A549 (cell line): Measurements from ENCODE around the gene STAMBP.

Experiments
- CBX2 ChIP-seq: fragments of 200-600 bp; sonication (generic); IDR thresholded peaks from 2 replicates; pipeline ENCODE4 v1.6.1; 2016; ENCODE audit warnings: low read depth, mild to moderate bottlenecking, borderline replicate concordance
- EHMT2 ChIP-seq: fragments of 200-600 bp; sonication (generic); IDR thresholded peaks from 2 replicates; pipeline ENCODE4 v1.6.1; 2016; ENCODE audit warnings: antibody characterized with exemption, low read depth, mild to moderate bottlenecking, moderate library complexity
- EP300 ChIP-seq, 2 experiments: fragments of >200 bp; sonication (Bioruptor Twin); formaldehyde crosslinking; IDR thresholded peaks; 2 replicates in 1 of 2; 3 replicates in 1 of 2; pipeline ENCODE4 v1.6.1; 2016 to 2017
- MYC ChIP-seq: IDR thresholded peaks from 2 replicates; pipeline ENCODE4 v1.6.1; 2012; ENCODE audit warnings: mild to moderate bottlenecking, inconsistent platforms, low read length, improper control_type of control experiment, borderline replicate concordance

DNA sequence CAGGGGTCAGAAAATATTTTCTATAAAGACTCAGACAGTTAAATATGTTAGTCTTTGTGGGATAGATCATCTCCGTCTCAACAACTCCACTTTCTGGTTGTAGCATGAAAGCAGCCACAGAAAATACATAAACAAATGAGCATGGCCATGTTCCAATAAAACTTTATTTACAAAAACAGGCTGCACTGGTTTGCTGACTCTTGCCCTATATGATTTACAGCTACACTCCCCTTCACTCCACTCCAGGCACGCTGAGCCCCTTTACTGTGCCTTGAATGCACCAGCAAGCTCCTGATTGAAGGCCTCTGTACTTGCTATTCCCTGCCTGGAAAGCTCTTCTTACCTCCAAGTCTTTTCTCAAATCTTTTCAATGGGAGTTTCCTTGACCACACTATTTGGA lies 5.8 kb upstream of the STAMBP start:
- TF ChIP-seq EHMT2 (no peak), MYC (no peak), CBX2 (no peak), EP300 (IDR thresholded peaks at IDR 0.05) (no peak)
